OCI-LY7 (cell line): ENCODE data around the gene PDE6G. TPM values are rescaled to one million over a fixed set of nuclear protein-coding genes. Genes with fewer than 3 reads are reported as not detected.
A peak's percentile ranks its signal among the peaks of the same experiment; 100 is the strongest.

Experiments
- BruUV-seq: library from RNA; stranded (reverse); fragments of 400-500 nt; replicated peaks from 2 replicates; lab custom pipeline; 2021; lab: Mats Ljungman, UMichigan
- CTCF ChIA-PET: fragments of 300-600 bp; sonication (Branson Sonifier 250); formaldehyde crosslinking; loops from one replicate; lab custom pipeline; 2022; ENCODE audit warnings: antibody characterized with exemption; ENCODE audit not compliant: unreplicated experiment; lab: Charles Lee
- POLR2A ChIA-PET: fragments of 300-600 bp; sonication (Branson Sonifier 250); formaldehyde crosslinking; loops from one replicate; lab custom pipeline; 2022; ENCODE audit warnings: antibody characterized with exemption; lab: Charles Lee
- DNase-seq: peaks from one replicate; pipeline ENCODE4 v3.0.0-alpha.2; 2015; ENCODE audit warnings: low spot score
- H2AFZ ChIP-seq: fragments of 200-600 bp; sonication (generic), shearing (Covaris generic); 2 replicates; pipeline ENCODE4 v1.6.1; 2014; ENCODE audit warnings: mild to moderate bottlenecking, antibody characterized with exemption, low read length, moderate library complexity
- H3K27ac ChIP-seq: fragments of 200-600 bp; sonication (generic); 2 replicates; pipeline ENCODE4 v1.5.1; 2014; ENCODE audit warnings: mixed run types, low read depth, mild to moderate bottlenecking, moderate library complexity, low read length, inconsistent platforms; ENCODE audit not compliant: poor library complexity, severe bottlenecking
- H3K36me3 ChIP-seq: fragments of 200-600 bp; sonication (generic); 2 replicates; pipeline ENCODE4 v1.6.1; 2014; ENCODE audit warnings: mild to moderate bottlenecking, antibody characterized with exemption, low read length, moderate library complexity, mixed read lengths; ENCODE audit not compliant: insufficient read depth
- H3K4me1 ChIP-seq: fragments of 200-600 bp; sonication (generic); 2 replicates; pipeline ENCODE4 v1.5.1; 2014; ENCODE audit warnings: mild to moderate bottlenecking, low read length; ENCODE audit not compliant: insufficient read depth, poor library complexity, severe bottlenecking
- H3K4me2 ChIP-seq: fragments of 200-600 bp; sonication (generic); 2 replicates; pipeline ENCODE4 v1.6.1; 2014; ENCODE audit warnings: mild to moderate bottlenecking, low read length
- H3K4me3 ChIP-seq: fragments of 200-600 bp; sonication (generic); 2 replicates; pipeline ENCODE4 v1.5.1; 2014; ENCODE audit warnings: mild to moderate bottlenecking, low read depth, low read length; ENCODE audit not compliant: poor library complexity, severe bottlenecking
- H3K79me2 ChIP-seq: fragments of 200-600 bp; sonication (generic); 2 replicates; pipeline ENCODE4 v1.6.1; 2016; ENCODE audit warnings: low read depth, mild to moderate bottlenecking, low read length, moderate library complexity, mixed read lengths; ENCODE audit not compliant: insufficient read depth
- H3K9me2 ChIP-seq: fragments of 200-600 bp; sonication (generic); 2 replicates; pipeline ENCODE4 v1.6.1; 2016; ENCODE audit warnings: mild to moderate bottlenecking, low read length, mixed read lengths; ENCODE audit not compliant: insufficient read depth
- H3K9me3 ChIP-seq: fragments of 200-600 bp; sonication (generic); 2 replicates; pipeline ENCODE4 v1.6.1; 2014; ENCODE audit warnings: mild to moderate bottlenecking, mixed run types, low read length, mixed read lengths
- H4K20me1 ChIP-seq: fragments of 200-600 bp; sonication (generic); 2 replicates; pipeline ENCODE4 v1.6.1; 2014; ENCODE audit warnings: mild to moderate bottlenecking, antibody characterized with exemption, low read length, moderate library complexity, mixed read lengths; ENCODE audit not compliant: insufficient read depth
- EZH2phosphoT487 ChIP-seq: fragments of 200-600 bp; sonication (generic); IDR thresholded peaks from 2 replicates; pipeline ENCODE4 v1.6.1; 2018; ENCODE audit warnings: low read depth, borderline replicate concordance, mild to moderate bottlenecking, mixed run types, antibody characterized with exemption, low read length, moderate library complexity, mixed read lengths
- intact Hi-C: fragments of 100-400 bp; cut with micrococcal nuclease; formaldehyde crosslinking; loops from one replicate; pipeline ENCODE4 v1.10.0; 2022; ENCODE audit not compliant: unreplicated experiment
- total RNA-seq, 2 experiments: library from RNA; depleted of rRNA in 1 of 2; stranded (reverse); fragments of >200 nt in 1 of 2; shearing (Covaris generic) in 1 of 2; gene quantifications; 2 replicates each; pipeline ENCODE4 v1.2.3, GENCODE V29; 2014 to 2022
- TF ChIP-seq, protein P1 (sequence below): fragments of 200-600 bp; sonication (generic); conservative IDR thresholded peaks from 2 replicates; pipeline ENCODE4 v1.5.1; 2014; ENCODE audit warnings: mild to moderate bottlenecking, antibody characterized with exemption, low read length, moderate library complexity, mixed read lengths

PDE6G gene
- total RNA-seq, 2 experiments from 2014 or later, result 0.44 TPM; not detected in 1

DNA sequence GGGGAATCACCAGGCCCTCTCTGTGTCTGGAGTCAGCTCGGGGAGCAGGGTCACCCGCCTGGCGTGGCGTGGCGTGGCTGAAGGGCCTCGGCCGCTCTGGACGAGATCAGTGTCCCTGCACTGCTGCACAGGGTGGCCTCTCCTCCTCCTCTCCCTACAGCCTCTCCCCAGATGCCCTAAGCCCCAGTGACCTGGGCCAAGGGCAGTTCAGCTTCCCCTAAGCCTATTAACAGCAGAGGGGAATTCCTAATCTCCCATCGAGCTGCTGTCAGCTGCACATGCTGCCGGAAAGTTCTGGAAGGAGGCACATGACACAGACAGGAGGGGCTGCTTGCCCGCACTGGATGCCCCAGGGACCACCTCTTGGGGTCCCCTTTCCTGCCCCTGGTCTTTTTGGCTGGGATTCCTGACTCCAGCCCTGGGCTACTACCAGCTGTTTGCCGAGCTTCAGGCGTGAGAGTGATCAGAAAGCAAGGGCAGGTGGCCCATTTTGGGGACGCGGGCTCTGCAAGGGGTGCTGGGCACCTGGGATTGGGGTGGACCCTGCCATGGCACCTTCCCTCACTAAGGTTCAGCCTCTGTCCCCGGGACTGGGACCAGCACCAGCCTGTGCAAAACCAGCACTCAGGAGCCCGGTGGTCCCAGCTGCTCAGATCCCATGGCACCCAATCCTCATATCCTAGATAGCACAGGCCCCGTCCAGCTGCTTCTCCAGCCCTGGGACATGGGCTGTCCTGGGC lies 794 bp downstream of the PDE6G start:
- POLR2A ChIA-PET, result interaction anchor here (0.5 to 1.6 kb wide), 2 partner anchors 10 to 56 kb away, joined by 3 to 4 read pairs; no protein-coding TSS in a partner anchor
- Histone ChIP-seq H3K27ac (no peak overlapping the region), H3K9me2 (no peaks in the 10 kb centered on the region), H4K20me1 (no peaks in the 10 kb centered on the region), H2AFZ (no peak overlapping the region), H3K4me1 (peaks cover 30% of the 10 kb centered on the region), H3K36me3 (no peaks in the 10 kb centered on the region; the same call in 1 of the 2 replicates), H3K4me2 (no peak overlapping the region), H3K9me3 (no peaks in the 10 kb centered on the region), H3K4me3 (no peak overlapping the region), H3K79me2 (no peaks in the 10 kb centered on the region)
- TF ChIP-seq EZH2phosphoT487, result no peak
- TF ChIP-seq, protein P1, sequence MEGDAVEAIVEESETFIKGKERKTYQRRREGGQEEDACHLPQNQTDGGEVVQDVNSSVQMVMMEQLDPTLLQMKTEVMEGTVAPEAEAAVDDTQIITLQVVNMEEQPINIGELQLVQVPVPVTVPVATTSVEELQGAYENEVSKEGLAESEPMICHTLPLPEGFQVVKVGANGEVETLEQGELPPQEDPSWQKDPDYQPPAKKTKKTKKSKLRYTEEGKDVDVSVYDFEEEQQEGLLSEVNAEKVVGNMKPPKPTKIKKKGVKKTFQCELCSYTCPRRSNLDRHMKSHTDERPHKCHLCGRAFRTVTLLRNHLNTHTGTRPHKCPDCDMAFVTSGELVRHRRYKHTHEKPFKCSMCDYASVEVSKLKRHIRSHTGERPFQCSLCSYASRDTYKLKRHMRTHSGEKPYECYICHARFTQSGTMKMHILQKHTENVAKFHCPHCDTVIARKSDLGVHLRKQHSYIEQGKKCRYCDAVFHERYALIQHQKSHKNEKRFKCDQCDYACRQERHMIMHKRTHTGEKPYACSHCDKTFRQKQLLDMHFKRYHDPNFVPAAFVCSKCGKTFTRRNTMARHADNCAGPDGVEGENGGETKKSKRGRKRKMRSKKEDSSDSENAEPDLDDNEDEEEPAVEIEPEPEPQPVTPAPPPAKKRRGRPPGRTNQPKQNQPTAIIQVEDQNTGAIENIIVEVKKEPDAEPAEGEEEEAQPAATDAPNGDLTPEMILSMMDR, result no peak
- CTCF ChIA-PET, result no interaction called here
- BruUV-seq, result no TSS peak
- intact Hi-C loops, result no loop called here
- no peak for DNase-seq

DNA sequence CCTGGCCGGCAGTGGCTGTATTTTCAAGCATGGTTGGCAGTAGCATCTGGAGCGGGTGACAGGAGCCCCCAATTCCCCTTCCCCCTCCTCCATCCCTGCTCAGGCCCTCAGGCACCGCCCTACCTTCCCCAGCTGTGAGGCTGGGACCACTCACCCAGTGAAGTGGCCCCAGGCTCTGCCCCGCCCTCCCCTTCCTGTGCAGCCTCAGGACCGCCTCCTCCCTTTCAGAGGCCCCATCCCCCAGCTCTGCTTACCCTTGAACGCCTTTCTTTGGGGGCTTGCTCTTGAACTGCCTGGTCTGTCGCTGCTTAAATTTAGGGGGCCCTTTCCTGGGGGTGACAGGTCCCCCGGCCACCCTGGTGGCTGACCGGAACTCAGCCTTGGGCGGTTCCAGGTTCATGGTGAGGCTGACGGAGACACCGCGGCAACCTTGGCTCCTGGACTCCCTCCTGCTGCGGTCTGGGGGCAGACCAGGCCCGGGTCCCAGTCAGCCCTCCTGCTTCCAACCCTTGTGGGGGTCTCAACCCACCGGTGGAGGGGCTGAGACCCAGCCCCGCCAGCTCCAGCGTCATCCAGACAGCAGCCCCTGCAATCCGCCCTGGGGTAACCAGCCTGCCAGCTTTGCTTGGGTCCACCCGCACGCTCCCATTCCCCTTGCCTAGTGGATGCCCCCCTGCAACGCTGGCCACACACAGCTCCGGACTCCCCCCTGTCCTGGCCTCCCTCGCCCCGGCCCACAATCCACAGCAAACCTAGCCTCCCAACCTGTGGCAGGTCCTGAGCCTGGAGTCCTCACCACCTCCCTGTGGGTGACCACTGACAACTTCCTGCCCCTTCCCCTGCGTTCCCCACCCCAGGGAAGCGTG lies 3.2 kb downstream of the PDE6G start:
- POLR2A ChIA-PET, result interaction anchor here (0.6 to 0.7 kb wide), 2 partner anchors 30 to 416 kb away, joined by 4 to 5 read pairs; no protein-coding TSS in a partner anchor

More for the DNA sequence above, 3.2 kb downstream of the PDE6G start:
- Histone ChIP-seq H3K9me3 (no peaks in the 10 kb centered on the region), H3K4me1 (peaks cover 16% of the 10 kb centered on the region), H4K20me1 (no peaks in the 10 kb centered on the region), H3K27ac (no peak overlapping the region), H3K4me2 (peak overlapping the region; percentile 56), H2AFZ (peak overlapping the region; percentile 65), H3K36me3 (no peaks in the 10 kb centered on the region), H3K4me3 (no peak overlapping the region), H3K9me2 (no peaks in the 10 kb centered on the region), H3K79me2 (no peaks in the 10 kb centered on the region)
- intact Hi-C loops, result no loop called here
- peak; percentile 52 for DNase-seq
- no TSS peak for BruUV-seq
- CTCF ChIA-PET, result interaction anchor here (0.6 kb wide), 1 partner anchor 22 kb away, joined by 3 read pairs; no protein-coding TSS in a partner anchor
- TF ChIP-seq, protein P1, result no peak
- TF ChIP-seq EZH2phosphoT487, result no peak
